Measurements from ENCODE around the gene CSRP1.
"Not testable (repeated sequence)": the region's sequence is repeated elsewhere in the genome, so short reads cannot be mapped to it uniquely, and the experiment has no call there.

CSRP1 gene

DNA sequence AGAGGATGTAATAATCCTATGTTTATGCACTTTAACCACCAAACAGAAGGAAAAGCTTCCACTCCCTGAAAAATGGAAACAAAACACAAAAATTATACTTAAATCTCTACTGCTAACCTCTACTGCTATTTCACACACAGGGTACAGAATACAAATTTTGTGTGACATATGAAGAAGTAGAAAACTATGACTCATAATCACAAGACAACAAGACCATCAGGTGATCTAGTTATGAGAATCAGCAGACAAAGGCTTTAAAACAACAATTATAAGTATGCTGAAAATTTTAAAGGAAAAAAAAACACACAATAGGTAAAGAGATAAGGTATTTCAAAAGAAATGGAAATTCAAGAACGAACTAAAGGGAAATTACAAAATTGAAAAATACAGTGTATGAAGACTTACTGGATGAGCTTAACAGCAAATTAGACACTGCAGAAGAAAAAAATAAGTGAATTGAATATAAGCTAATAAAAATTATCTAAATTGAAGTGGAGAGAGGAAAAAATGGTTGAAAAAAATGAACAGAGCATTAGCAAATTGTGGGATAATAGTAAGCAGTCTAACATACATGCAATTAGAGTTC lies 18.4 kb upstream of the CSRP1 start:
- Histone ChIP-seq H3K4me3 (replicated peaks; ENCODE audit: insufficient read depth, low read length) (no peak overlapping the region), H3K27ac (replicated peaks) (no peak overlapping the region), H3K27me3 (ENCODE audit: insufficient read depth, poor library complexity, severe bottlenecking) (no peaks in the 10 kb centered on the region)
- no peak for DNase-seq (ENCODE audit: low read depth in 1 of 2, low spot score in 1 of 2)
- no peak for TF ChIP-seq SPI1 (IDR thresholded peaks at IDR 0.05; ENCODE audit: borderline replicate concordance, low read depth)
- no peak for TF ChIP-seq POLR2AphosphoS5 (IDR thresholded peaks at IDR 0.05; ENCODE audit: low read depth)
- TF ChIP-seq, protein P1, sequence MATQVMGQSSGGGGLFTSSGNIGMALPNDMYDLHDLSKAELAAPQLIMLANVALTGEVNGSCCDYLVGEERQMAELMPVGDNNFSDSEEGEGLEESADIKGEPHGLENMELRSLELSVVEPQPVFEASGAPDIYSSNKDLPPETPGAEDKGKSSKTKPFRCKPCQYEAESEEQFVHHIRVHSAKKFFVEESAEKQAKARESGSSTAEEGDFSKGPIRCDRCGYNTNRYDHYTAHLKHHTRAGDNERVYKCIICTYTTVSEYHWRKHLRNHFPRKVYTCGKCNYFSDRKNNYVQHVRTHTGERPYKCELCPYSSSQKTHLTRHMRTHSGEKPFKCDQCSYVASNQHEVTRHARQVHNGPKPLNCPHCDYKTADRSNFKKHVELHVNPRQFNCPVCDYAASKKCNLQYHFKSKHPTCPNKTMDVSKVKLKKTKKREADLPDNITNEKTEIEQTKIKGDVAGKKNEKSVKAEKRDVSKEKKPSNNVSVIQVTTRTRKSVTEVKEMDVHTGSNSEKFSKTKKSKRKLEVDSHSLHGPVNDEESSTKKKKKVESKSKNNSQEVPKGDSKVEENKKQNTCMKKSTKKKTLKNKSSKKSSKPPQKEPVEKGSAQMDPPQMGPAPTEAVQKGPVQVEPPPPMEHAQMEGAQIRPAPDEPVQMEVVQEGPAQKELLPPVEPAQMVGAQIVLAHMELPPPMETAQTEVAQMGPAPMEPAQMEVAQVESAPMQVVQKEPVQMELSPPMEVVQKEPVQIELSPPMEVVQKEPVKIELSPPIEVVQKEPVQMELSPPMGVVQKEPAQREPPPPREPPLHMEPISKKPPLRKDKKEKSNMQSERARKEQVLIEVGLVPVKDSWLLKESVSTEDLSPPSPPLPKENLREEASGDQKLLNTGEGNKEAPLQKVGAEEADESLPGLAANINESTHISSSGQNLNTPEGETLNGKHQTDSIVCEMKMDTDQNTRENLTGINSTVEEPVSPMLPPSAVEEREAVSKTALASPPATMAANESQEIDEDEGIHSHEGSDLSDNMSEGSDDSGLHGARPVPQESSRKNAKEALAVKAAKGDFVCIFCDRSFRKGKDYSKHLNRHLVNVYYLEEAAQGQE (IDR thresholded peaks at IDR 0.05; ENCODE audit: insufficient replicate concordance, low read depth): no peak
- TF ChIP-seq, protein P2, sequence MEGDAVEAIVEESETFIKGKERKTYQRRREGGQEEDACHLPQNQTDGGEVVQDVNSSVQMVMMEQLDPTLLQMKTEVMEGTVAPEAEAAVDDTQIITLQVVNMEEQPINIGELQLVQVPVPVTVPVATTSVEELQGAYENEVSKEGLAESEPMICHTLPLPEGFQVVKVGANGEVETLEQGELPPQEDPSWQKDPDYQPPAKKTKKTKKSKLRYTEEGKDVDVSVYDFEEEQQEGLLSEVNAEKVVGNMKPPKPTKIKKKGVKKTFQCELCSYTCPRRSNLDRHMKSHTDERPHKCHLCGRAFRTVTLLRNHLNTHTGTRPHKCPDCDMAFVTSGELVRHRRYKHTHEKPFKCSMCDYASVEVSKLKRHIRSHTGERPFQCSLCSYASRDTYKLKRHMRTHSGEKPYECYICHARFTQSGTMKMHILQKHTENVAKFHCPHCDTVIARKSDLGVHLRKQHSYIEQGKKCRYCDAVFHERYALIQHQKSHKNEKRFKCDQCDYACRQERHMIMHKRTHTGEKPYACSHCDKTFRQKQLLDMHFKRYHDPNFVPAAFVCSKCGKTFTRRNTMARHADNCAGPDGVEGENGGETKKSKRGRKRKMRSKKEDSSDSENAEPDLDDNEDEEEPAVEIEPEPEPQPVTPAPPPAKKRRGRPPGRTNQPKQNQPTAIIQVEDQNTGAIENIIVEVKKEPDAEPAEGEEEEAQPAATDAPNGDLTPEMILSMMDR (IDR thresholded peaks at IDR 0.05; ENCODE audit: insufficient read depth, low read length): no peak
- no peak for TF ChIP-seq GABPA (IDR thresholded peaks at IDR 0.05; ENCODE audit: low read depth)

- not testable (repeated sequence) for DNase-seq (ENCODE audit: low read depth in 1 of 2, low spot score in 1 of 2)
These were observed 13.2 kb upstream of the CSRP1 start for GRCh38 chr1:201520046-201520575.

DNA sequence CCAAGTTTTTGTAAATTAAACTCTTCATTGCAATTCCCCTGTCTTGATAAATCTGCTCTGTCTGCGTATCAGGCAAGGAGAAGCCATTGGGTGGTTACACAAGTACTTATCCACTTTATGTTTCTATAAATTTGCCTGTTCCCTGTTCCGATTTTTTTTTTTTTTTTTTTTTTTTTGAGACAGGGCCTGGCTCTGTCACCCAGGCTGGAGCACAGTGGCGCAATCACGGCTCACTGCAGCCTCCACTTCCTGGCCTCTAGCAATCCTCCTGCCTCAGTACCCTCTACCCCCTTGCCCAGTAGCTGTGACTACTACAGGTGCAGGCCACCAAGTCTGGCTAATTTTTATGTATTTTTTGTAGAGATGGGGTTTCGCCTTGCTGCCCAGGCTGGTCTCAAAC lies 11.1 kb upstream of the CSRP1 start:
- Histone ChIP-seq H3K27me3 (ENCODE audit: insufficient read depth, poor library complexity, severe bottlenecking) (no peaks in the 10 kb centered on the region), H3K27ac (replicated peaks) (no peak overlapping the region), H3K4me3 (replicated peaks; ENCODE audit: insufficient read depth, low read length) (no peak overlapping the region)
- TF ChIP-seq, protein P1 (IDR thresholded peaks at IDR 0.05; ENCODE audit: insufficient replicate concordance, low read depth): no peak
- TF ChIP-seq SPI1 (IDR thresholded peaks at IDR 0.05; ENCODE audit: borderline replicate concordance, low read depth) (no peak), GABPA (IDR thresholded peaks at IDR 0.05; ENCODE audit: low read depth) (no peak), POLR2AphosphoS5 (IDR thresholded peaks at IDR 0.05; ENCODE audit: low read depth) (no peak)
- TF ChIP-seq, protein P2 (IDR thresholded peaks at IDR 0.05; ENCODE audit: insufficient read depth, low read length): no peak
- DNase-seq (ENCODE audit: low read depth in 1 of 2, low spot score in 1 of 2): no peak

More at GRCh38 chr1:201520046-201520575, 13.2 kb upstream of the CSRP1 start:
- H3K4me3 ChIP-seq (replicated peaks; ENCODE audit: insufficient read depth, low read length); H3K27me3 ChIP-seq (ENCODE audit: insufficient read depth, poor library complexity, severe bottlenecking); H3K27ac ChIP-seq (replicated peaks): not testable (repeated sequence)

DNA sequence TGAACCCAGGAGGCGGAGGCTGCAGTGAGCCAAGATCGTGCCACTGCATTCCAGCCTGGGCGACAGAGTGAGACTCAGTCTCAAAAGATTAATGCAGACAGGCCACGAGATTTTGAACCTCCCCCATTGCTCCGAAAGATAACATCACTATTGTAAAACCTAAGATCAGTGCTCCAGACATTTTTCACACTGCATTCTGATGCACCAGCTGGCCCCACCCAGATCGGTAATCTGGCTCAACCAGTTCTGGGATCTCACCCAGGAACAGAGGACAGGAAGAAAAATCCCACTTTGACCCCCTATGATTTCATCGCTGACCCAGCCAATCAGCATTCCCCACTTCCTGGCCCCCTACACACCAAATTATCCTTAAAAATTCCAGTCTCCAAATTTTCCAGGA lies 10.7 kb upstream of the CSRP1 start:
- no peak for TF ChIP-seq SPI1 (IDR thresholded peaks at IDR 0.05; ENCODE audit: borderline replicate concordance, low read depth)
- no peak for TF ChIP-seq POLR2AphosphoS5 (IDR thresholded peaks at IDR 0.05; ENCODE audit: low read depth)
- TF ChIP-seq GABPA (IDR thresholded peaks at IDR 0.05; ENCODE audit: low read depth): no peak
- TF ChIP-seq, protein P1 (IDR thresholded peaks at IDR 0.05; ENCODE audit: insufficient replicate concordance, low read depth): no peak
- TF ChIP-seq, protein P2 (IDR thresholded peaks at IDR 0.05; ENCODE audit: insufficient read depth, low read length): no peak
- no peak for DNase-seq (ENCODE audit: low read depth in 1 of 2, low spot score in 1 of 2)
- H3K27ac ChIP-seq (replicated peaks): no peak overlapping the region
- no peaks in the 10 kb centered on the region for H3K27me3 ChIP-seq (ENCODE audit: insufficient read depth, poor library complexity, severe bottlenecking)
- no peak overlapping the region for H3K4me3 ChIP-seq (replicated peaks; ENCODE audit: insufficient read depth, low read length)

All from HL-60 (cell line).